ENCODE data around the gene KRAS. TPM values are rescaled to one million over a fixed set of nuclear protein-coding genes. Genes with fewer than 3 reads are reported as not detected.

The KRAS gene
- total and polyA plus RNA-seq, 4 donors: 6.2 to 33.0 (median 14.1) TPM

DNA sequence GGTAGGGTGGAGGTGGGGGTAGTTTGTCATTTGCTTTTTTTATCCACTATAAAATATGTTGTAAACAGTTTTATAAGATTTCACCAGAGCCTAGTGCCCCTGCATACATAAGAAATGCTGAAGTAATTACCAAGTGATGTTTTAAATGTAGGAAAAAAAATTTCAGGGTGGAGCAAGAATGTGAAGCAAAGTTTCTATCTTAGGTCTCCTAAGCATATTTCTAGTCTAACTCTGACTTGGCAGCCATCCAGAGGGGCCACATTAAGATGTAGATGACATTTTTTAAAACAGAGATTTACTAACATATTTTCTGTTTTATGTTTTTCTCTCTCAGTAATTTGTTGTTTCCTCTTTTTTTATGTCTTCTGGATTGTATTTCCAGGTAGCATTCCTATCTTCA is 15.8 kb upstream of the KRAS start:
- no peaks in the 10 kb centered on the region for H3K27me3 ChIP-seq (ENCODE audit: control insufficient read depth in 4 of 4, insufficient read depth in 4 of 4, low read length in 3 of 4)
- H3K4me1 ChIP-seq (ENCODE audit: control insufficient read depth in 4 of 4, insufficient read depth in 4 of 4, low read length in 3 of 4): no peaks in the 10 kb centered on the region
- no peaks in the 10 kb centered on the region for H3K36me3 ChIP-seq (ENCODE audit: control insufficient read depth in 4 of 4, insufficient read depth in 3 of 4, low read depth in 1 of 4, low read length in 3 of 4)
- no peak overlapping the region for H3K27ac ChIP-seq (ENCODE audit: low read depth in 1 of 2, low read length in 2 of 2)
- no peak overlapping the region for H3K4me3 ChIP-seq (ENCODE audit: low read depth in 1 of 3, low read length in 3 of 3)
- TF ChIP-seq HNF4G (IDR thresholded peaks at IDR 0.05) (no peak), NR2F2 (IDR thresholded peaks at IDR 0.05) (no peak), SP1 (IDR thresholded peaks at IDR 0.05) (no peak), FOXA1 (IDR thresholded peaks at IDR 0.05) (no peak), HNF4A (conservative IDR thresholded peaks at IDR 0.05) (no peak), GABPA (IDR thresholded peaks at IDR 0.05 in 1 of 2, conservative IDR thresholded peaks at IDR 0.05 in 1 of 2) (no peak), JUND (IDR thresholded peaks at IDR 0.05) (no peak), YY1 (IDR thresholded peaks at IDR 0.05) (no peak), RAD21 (IDR thresholded peaks at IDR 0.05) (no peak), EGR1 (IDR thresholded peaks at IDR 0.05; ENCODE audit: low read depth in 2 of 2) (no peak), FOXA2 (IDR thresholded peaks at IDR 0.05) (no peak)
- TF ChIP-seq, protein P1, sequence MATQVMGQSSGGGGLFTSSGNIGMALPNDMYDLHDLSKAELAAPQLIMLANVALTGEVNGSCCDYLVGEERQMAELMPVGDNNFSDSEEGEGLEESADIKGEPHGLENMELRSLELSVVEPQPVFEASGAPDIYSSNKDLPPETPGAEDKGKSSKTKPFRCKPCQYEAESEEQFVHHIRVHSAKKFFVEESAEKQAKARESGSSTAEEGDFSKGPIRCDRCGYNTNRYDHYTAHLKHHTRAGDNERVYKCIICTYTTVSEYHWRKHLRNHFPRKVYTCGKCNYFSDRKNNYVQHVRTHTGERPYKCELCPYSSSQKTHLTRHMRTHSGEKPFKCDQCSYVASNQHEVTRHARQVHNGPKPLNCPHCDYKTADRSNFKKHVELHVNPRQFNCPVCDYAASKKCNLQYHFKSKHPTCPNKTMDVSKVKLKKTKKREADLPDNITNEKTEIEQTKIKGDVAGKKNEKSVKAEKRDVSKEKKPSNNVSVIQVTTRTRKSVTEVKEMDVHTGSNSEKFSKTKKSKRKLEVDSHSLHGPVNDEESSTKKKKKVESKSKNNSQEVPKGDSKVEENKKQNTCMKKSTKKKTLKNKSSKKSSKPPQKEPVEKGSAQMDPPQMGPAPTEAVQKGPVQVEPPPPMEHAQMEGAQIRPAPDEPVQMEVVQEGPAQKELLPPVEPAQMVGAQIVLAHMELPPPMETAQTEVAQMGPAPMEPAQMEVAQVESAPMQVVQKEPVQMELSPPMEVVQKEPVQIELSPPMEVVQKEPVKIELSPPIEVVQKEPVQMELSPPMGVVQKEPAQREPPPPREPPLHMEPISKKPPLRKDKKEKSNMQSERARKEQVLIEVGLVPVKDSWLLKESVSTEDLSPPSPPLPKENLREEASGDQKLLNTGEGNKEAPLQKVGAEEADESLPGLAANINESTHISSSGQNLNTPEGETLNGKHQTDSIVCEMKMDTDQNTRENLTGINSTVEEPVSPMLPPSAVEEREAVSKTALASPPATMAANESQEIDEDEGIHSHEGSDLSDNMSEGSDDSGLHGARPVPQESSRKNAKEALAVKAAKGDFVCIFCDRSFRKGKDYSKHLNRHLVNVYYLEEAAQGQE (IDR thresholded peaks at IDR 0.05): no peak
- TF ChIP-seq, protein P2, sequence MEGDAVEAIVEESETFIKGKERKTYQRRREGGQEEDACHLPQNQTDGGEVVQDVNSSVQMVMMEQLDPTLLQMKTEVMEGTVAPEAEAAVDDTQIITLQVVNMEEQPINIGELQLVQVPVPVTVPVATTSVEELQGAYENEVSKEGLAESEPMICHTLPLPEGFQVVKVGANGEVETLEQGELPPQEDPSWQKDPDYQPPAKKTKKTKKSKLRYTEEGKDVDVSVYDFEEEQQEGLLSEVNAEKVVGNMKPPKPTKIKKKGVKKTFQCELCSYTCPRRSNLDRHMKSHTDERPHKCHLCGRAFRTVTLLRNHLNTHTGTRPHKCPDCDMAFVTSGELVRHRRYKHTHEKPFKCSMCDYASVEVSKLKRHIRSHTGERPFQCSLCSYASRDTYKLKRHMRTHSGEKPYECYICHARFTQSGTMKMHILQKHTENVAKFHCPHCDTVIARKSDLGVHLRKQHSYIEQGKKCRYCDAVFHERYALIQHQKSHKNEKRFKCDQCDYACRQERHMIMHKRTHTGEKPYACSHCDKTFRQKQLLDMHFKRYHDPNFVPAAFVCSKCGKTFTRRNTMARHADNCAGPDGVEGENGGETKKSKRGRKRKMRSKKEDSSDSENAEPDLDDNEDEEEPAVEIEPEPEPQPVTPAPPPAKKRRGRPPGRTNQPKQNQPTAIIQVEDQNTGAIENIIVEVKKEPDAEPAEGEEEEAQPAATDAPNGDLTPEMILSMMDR (IDR thresholded peaks at IDR 0.05; ENCODE audit: low read depth, low read length, missing input control): no peak
- TF ChIP-seq, protein P3, sequence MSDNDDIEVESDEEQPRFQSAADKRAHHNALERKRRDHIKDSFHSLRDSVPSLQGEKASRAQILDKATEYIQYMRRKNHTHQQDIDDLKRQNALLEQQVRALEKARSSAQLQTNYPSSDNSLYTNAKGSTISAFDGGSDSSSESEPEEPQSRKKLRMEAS (IDR thresholded peaks at IDR 0.05): no peak
- TF ChIP-seq, protein P4, sequence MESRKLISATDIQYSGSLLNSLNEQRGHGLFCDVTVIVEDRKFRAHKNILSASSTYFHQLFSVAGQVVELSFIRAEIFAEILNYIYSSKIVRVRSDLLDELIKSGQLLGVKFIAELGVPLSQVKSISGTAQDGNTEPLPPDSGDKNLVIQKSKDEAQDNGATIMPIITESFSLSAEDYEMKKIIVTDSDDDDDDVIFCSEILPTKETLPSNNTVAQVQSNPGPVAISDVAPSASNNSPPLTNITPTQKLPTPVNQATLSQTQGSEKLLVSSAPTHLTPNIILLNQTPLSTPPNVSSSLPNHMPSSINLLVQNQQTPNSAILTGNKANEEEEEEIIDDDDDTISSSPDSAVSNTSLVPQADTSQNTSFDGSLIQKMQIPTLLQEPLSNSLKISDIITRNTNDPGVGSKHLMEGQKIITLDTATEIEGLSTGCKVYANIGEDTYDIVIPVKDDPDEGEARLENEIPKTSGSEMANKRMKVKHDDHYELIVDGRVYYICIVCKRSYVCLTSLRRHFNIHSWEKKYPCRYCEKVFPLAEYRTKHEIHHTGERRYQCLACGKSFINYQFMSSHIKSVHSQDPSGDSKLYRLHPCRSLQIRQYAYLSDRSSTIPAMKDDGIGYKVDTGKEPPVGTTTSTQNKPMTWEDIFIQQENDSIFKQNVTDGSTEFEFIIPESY (IDR thresholded peaks at IDR 0.05): no peak
- TF ChIP-seq, protein P5, sequence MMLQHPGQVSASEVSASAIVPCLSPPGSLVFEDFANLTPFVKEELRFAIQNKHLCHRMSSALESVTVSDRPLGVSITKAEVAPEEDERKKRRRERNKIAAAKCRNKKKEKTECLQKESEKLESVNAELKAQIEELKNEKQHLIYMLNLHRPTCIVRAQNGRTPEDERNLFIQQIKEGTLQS (IDR thresholded peaks at IDR 0.05): no peak
- no peak overlapping the region for H3K9ac ChIP-seq (ENCODE audit: low read depth in 1 of 2, low read length in 2 of 2)
- DNase-seq (ENCODE audit: low spot score): no peak
- H3K9me3 ChIP-seq (ENCODE audit: control insufficient read depth in 4 of 4, low read length in 3 of 4): no peaks in the 10 kb centered on the region

DNA sequence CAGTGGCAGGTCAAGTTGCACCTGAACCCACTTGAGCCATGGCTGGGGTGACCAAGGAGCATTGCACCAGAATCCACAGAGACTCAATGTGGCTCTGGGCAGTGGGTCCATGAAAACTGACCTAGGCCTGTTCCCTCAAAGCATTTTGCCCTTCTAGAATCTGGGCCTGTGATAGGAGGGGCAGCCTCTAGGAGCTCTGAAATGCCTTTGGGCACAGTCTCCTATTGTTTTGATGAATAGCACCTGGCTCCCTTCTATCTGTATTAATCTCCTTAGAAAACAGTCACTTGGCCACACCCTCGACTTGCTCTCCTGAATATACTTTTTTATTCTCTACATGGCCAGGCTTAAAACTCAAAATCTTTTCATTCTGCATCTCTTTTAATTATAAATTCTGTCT is 14.1 kb upstream of the KRAS start:
- Histone ChIP-seq H3K9ac (ENCODE audit: low read depth in 1 of 2, low read length in 2 of 2) (no peak overlapping the region), H3K4me1 (ENCODE audit: control insufficient read depth in 4 of 4, insufficient read depth in 4 of 4, low read length in 3 of 4) (no peaks in the 10 kb centered on the region), H3K36me3 (ENCODE audit: control insufficient read depth in 4 of 4, insufficient read depth in 3 of 4, low read depth in 1 of 4, low read length in 3 of 4) (no peaks in the 10 kb centered on the region), H3K27ac (ENCODE audit: low read depth in 1 of 2, low read length in 2 of 2) (no peak overlapping the region), H3K9me3 (ENCODE audit: control insufficient read depth in 4 of 4, low read length in 3 of 4) (no peaks in the 10 kb centered on the region), H3K27me3 (ENCODE audit: control insufficient read depth in 4 of 4, insufficient read depth in 4 of 4, low read length in 3 of 4) (no peaks in the 10 kb centered on the region), H3K4me3 (ENCODE audit: low read depth in 1 of 3, low read length in 3 of 3) (no peak overlapping the region)
- no peak for DNase-seq (ENCODE audit: low spot score)
- WGBS: 72% methylated on average over 1 of the region's 1 CpG
- TF ChIP-seq, protein P4 (IDR thresholded peaks at IDR 0.05): no peak
- TF ChIP-seq NR2F2 (IDR thresholded peaks at IDR 0.05) (no peak), EGR1 (IDR thresholded peaks at IDR 0.05; ENCODE audit: low read depth in 2 of 2) (no peak), SP1 (IDR thresholded peaks at IDR 0.05) (no peak), RXRA (IDR thresholded peaks at IDR 0.05) (no peak), JUND (IDR thresholded peaks at IDR 0.05) (no peak), HNF4A (conservative IDR thresholded peaks at IDR 0.05) (no peak), YY1 (IDR thresholded peaks at IDR 0.05) (no peak), GABPA (IDR thresholded peaks at IDR 0.05 in 1 of 2, conservative IDR thresholded peaks at IDR 0.05 in 1 of 2) (no peak), RAD21 (IDR thresholded peaks at IDR 0.05) (no peak), FOXA1 (IDR thresholded peaks at IDR 0.05) (no peak), HNF4G (IDR thresholded peaks at IDR 0.05) (no peak)
- TF ChIP-seq, protein P2 (IDR thresholded peaks at IDR 0.05; ENCODE audit: low read depth, low read length, missing input control): no peak
- TF ChIP-seq, protein P5 (IDR thresholded peaks at IDR 0.05): no peak

Data from liver (tissue), 9 donors.